IMR-90 (cell line): ENCODE measurements around the gene SIGLEC15. TPM values are rescaled to one million over a fixed set of nuclear protein-coding genes. Genes with fewer than 3 reads are reported as not detected.

Experiments used
- ATAC-seq: fragments of 200-7000 bp; cut with Tn5 transposase; 2 replicates; pipeline ENCODE4 v1.9.1; 2020; ENCODE audit warnings: low read depth, mild to moderate bottlenecking, moderate library complexity
- BruUV-seq: library from RNA; stranded (reverse); fragments of 400-500 nt; replicated peaks from 2 replicates; lab custom pipeline; 2021; lab: Mats Ljungman, UMichigan
- CTCF ChIA-PET: fragments of 300-600 bp; formaldehyde crosslinking; extraction: SDS; loops from one replicate; lab custom pipeline; 2021; ENCODE audit warnings: antibody characterized with exemption; lab: Yijun Ruan, JAX
- POLR2A ChIA-PET: fragments of 300-600 bp; sonication (Branson Sonifier 250); formaldehyde crosslinking; loops from one replicate; lab custom pipeline; 2022; ENCODE audit warnings: antibody characterized with exemption; ENCODE audit not compliant: unreplicated experiment; lab: Charles Lee
- DNase-seq: peaks from one replicate; pipeline ENCODE4 v3.0.0; 2013
- H2AFZ ChIP-seq: replicated peaks from 2 replicates; pipeline ENCODE3; 2013; ENCODE audit warnings: low read length, mild to moderate bottlenecking; ENCODE audit not compliant: poor library complexity
- H2AK5ac ChIP-seq: 2 replicates; pipeline ENCODE4 v1.6.1; 2013; ENCODE audit warnings: low read depth, low read length, inconsistent platforms
- H2AK9ac ChIP-seq: replicated peaks from 2 replicates; pipeline ENCODE3; 2013; ENCODE audit warnings: mild to moderate bottlenecking, low read depth, low read length, moderate library complexity; ENCODE audit not compliant: poor library complexity
- H2BK120ac ChIP-seq: 2 replicates; pipeline ENCODE4 v1.6.1; 2013; ENCODE audit warnings: low read depth, low read length, inconsistent platforms
- H2BK15ac ChIP-seq: 3 replicates; pipeline ENCODE4 v1.6.1; 2013; ENCODE audit warnings: low read depth, low read length, inconsistent platforms
- H2BK20ac ChIP-seq: 2 replicates; pipeline ENCODE4 v1.6.1; 2013; ENCODE audit warnings: low read depth, mild to moderate bottlenecking, inconsistent platforms, low read length, moderate library complexity
- H2BK5ac ChIP-seq: 2 replicates; pipeline ENCODE4 v1.6.1; 2013; ENCODE audit warnings: mild to moderate bottlenecking, low read depth, low read length, inconsistent platforms; ENCODE audit not compliant: poor library complexity, severe bottlenecking
- H3K14ac ChIP-seq: replicated peaks from 2 replicates; pipeline ENCODE4 v1.6.1; 2013; ENCODE audit warnings: low read depth, low read length, inconsistent platforms
- H3K18ac ChIP-seq: 2 replicates; pipeline ENCODE4 v1.6.1; 2013; ENCODE audit warnings: low read depth, low read length, control low read depth
- H3K23ac ChIP-seq: 2 replicates; pipeline ENCODE4 v1.6.1; 2013; ENCODE audit warnings: low read depth, low read length, inconsistent platforms
- H3K27ac ChIP-seq: 2 replicates; pipeline ENCODE4 v1.5.1; 2013; ENCODE audit warnings: mild to moderate bottlenecking, control low read depth, low read length; ENCODE audit not compliant: insufficient read depth
- H3K27me3 ChIP-seq: 2 replicates; pipeline ENCODE4 v1.6.1; 2013; ENCODE audit warnings: low read length; ENCODE audit not compliant: control insufficient read depth, insufficient read depth
- H3K36me3 ChIP-seq: 2 replicates; pipeline ENCODE4 v1.6.1; 2013; ENCODE audit warnings: low read length, mixed read lengths; ENCODE audit not compliant: control insufficient read depth, insufficient read depth
- H3K4ac ChIP-seq: 2 replicates; pipeline ENCODE4 v1.6.1; 2013; ENCODE audit warnings: low read depth, low read length, inconsistent platforms
- H3K4me1 ChIP-seq: 2 replicates; pipeline ENCODE4 v1.6.1; 2013; ENCODE audit warnings: low read length, mixed read lengths; ENCODE audit not compliant: control insufficient read depth, insufficient read depth
- H3K4me2 ChIP-seq: 2 replicates; pipeline ENCODE4 v1.6.1; 2013; ENCODE audit warnings: low read depth, mild to moderate bottlenecking, control low read depth, low read length, moderate library complexity
- H3K4me3 ChIP-seq: 2 replicates; pipeline ENCODE4 v1.5.1; 2013; ENCODE audit warnings: low read depth, mild to moderate bottlenecking, control low read depth, low read length, moderate library complexity; ENCODE audit not compliant: insufficient read depth
- H3K56ac ChIP-seq: 2 replicates; pipeline ENCODE4 v1.6.1; 2013; ENCODE audit warnings: low read length, inconsistent platforms; ENCODE audit not compliant: insufficient read depth; ENCODE audit errors: extremely low read depth
- H3K79me1 ChIP-seq, 2 experiments: 2 replicates each; pipeline ENCODE4 v1.6.1; 2013; ENCODE audit warnings: low read length in 2 of 2, inconsistent platforms in 1 of 2, low read depth in 1 of 2
- H3K9ac ChIP-seq: 2 replicates; pipeline ENCODE4 v1.6.1; 2013; ENCODE audit warnings: low read depth, low read length, control low read depth
- H3K9me1 ChIP-seq: 2 replicates; pipeline ENCODE4 v1.6.1; 2013; ENCODE audit warnings: low read length, inconsistent platforms; ENCODE audit not compliant: insufficient read depth
- H3K9me3 ChIP-seq: 2 replicates; pipeline ENCODE4 v1.6.1; 2013; ENCODE audit warnings: low read length; ENCODE audit not compliant: control insufficient read depth, insufficient read depth
- H4K20me1 ChIP-seq: 2 replicates; pipeline ENCODE4 v1.6.1; 2013; ENCODE audit warnings: low read length, inconsistent platforms; ENCODE audit not compliant: insufficient read depth
- H4K5ac ChIP-seq: 2 replicates; pipeline ENCODE4 v1.6.1; 2013; ENCODE audit warnings: mild to moderate bottlenecking, low read depth, low read length, control low read depth
- H4K8ac ChIP-seq, 2 experiments: 2 replicates each; pipeline ENCODE4 v1.6.1; 2013; ENCODE audit warnings: low read depth in 2 of 2, low read length in 2 of 2, control low read depth in 1 of 2, inconsistent platforms in 1 of 2
- H4K91ac ChIP-seq: 2 replicates; pipeline ENCODE4 v1.6.1; 2013; ENCODE audit warnings: low read depth, low read length, inconsistent platforms; ENCODE audit not compliant: insufficient read depth
- CEBPB ChIP-seq: IDR thresholded peaks from 2 replicates; pipeline ENCODE4 v1.6.1; 2012; ENCODE audit warnings: low read depth, low read length, improper control_type of control experiment
- CHD1 ChIP-seq: IDR thresholded peaks from 2 replicates; pipeline ENCODE4 v1.6.1; 2012; ENCODE audit warnings: low read depth, low read length, improper control_type of control experiment
- FOS ChIP-seq: fragments of 150-350 bp; IDR thresholded peaks from 2 replicates; pipeline ENCODE4 v1.6.1; 2016; ENCODE audit warnings: low read depth, low read length
- MAFK ChIP-seq: IDR thresholded peaks from 2 replicates; pipeline ENCODE4 v1.6.1; 2012; ENCODE audit warnings: low read depth, low read length, improper control_type of control experiment
- MXI1 ChIP-seq: IDR thresholded peaks from 2 replicates; pipeline ENCODE4 v1.6.1; 2012; ENCODE audit warnings: low read depth, mild to moderate bottlenecking, low read length, moderate library complexity, borderline replicate concordance
- NFE2L2 ChIP-seq: fragments of 150-350 bp; IDR thresholded peaks from 2 replicates; pipeline ENCODE4 v1.6.1; 2016; ENCODE audit warnings: low read depth, mild to moderate bottlenecking, low read length
- POLR2A ChIP-seq: IDR thresholded peaks from 2 replicates; pipeline ENCODE4 v1.6.1; 2012; ENCODE audit warnings: mild to moderate bottlenecking, low read depth, low read length
- RAD21 ChIP-seq: IDR thresholded peaks from 2 replicates; pipeline ENCODE4 v1.6.1; 2012; ENCODE audit warnings: low read length, improper control_type of control experiment
- RCOR1 ChIP-seq: IDR thresholded peaks from 2 replicates; pipeline ENCODE4 v1.6.1; 2012; ENCODE audit warnings: mild to moderate bottlenecking, low read length, improper control_type of control experiment; ENCODE audit not compliant: insufficient replicate concordance
- RFX5 ChIP-seq: IDR thresholded peaks from 2 replicates; pipeline ENCODE4 v1.8.0; 2012; ENCODE audit warnings: low read depth, mild to moderate bottlenecking, low read length, moderate library complexity
- SMC3 ChIP-seq: fragments of 150-350 bp; IDR thresholded peaks from 2 replicates; pipeline ENCODE4 v1.6.1; 2016; ENCODE audit warnings: low read depth, mild to moderate bottlenecking, antibody characterized with exemption, low read length, moderate library complexity
- WGBS, 2 experiments: methylation state at CpG; one replicate each; pipeline versions ENCODE4 v1.1.5 to v1.1.7; 2013; ENCODE audit warnings: missing lambda C conversion rate in 2 of 2; ENCODE audit not compliant: insufficient read length in 1 of 2; ENCODE audit errors: extremely low coverage in 2 of 2; 5-methylcytosine and 5-hydroxymethylcytosine counted together
- dilution Hi-C: fragments of 300-500 bp; cut with HindIII; formaldehyde crosslinking; loops from one replicate; pipeline ENCODE4 v1.14.3; 2018; ENCODE audit warnings: low sequenced_read_pairs; ENCODE audit not compliant: unreplicated experiment
- in situ Hi-C: fragments of 300-500 bp; cut with MboI; formaldehyde crosslinking; loops from 3 replicates; pipeline ENCODE4 v1.14.3; 2019; ENCODE audit warnings: low sequenced_read_pairs, inconsistent platforms, mixed read lengths
- intact Hi-C: fragments of 100-400 bp; cut with micrococcal nuclease; formaldehyde crosslinking; loops from 2 replicates; pipeline ENCODE4 v1.10.0; 2022
- polyA plus RNA-seq, 3 experiments: library from polyadenylated mRNA; depleted of rRNA; stranded (reverse); fragments of >200 nt; gene quantifications; 2 replicates each; pipeline ENCODE4 v1.2.3, GENCODE V29; 2012; ENCODE audit warnings: low replicate concordance in 1 of 3
- total RNA-seq: library from RNA; depleted of rRNA; stranded (reverse); fragments of >200 nt; gene quantifications from 2 replicates; pipeline ENCODE4 v1.2.3, GENCODE V29; 2012
- TF ChIP-seq, protein P1 (sequence below): conservative IDR thresholded peaks from 2 replicates; pipeline ENCODE4 v1.5.1; 2012; ENCODE audit warnings: mild to moderate bottlenecking, low read depth, low read length, improper control_type of control experiment
- TF ChIP-seq, protein P2 (sequence below): fragments of 150-350 bp; IDR thresholded peaks from 2 replicates; pipeline ENCODE4 v1.6.1; 2016; ENCODE audit warnings: low read depth, mild to moderate bottlenecking, low read length, moderate library complexity, borderline replicate concordance
- TF ChIP-seq, protein P3 (sequence below): fragments of 150-350 bp; IDR thresholded peaks from 2 replicates; pipeline ENCODE4 v1.6.1; 2017; ENCODE audit warnings: mild to moderate bottlenecking, antibody characterized with exemption, low read length, low read depth

Gene SIGLEC15
- total and polyA plus RNA-seq, 2 of the 4 experiments (the other 2 are of a cell fraction), result 1.1 to 1.8 TPM

DNA sequence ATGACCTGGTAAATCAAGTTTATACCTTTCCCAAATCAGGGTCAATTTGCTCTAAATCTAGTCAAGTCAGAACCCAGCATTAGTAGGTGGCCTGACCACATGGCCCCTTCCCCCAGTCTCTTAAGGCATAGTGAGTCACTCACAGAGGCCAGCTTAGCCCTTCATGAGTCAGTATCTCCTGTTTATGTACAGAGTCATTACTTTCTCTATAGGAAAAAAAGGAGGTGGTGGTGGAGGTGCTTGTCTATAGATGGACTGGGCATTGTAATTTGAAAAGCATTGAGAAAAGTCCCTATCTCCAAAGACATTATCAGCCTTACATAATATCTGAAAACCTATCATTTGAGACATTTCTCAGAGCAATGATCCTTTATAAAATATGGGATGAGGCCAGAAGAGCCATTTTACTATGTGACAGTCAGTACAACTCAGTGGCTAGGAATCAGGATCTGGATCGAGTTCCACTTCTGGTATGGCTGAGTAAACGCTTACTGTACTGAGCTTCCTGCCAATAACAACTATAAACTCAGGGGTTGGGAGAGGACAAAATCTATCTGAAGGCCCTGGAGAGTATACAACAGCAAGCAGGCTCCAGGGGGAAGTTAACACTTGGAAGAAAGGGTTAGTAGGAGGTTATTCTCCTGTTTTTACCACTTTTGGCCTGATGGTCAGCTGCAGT lies 22.5 kb upstream of the SIGLEC15 start:
- in situ Hi-C loops (no loop called here), intact Hi-C loops (no loop called here), dilution Hi-C loops (no loop called here)
- Histone ChIP-seq H2BK20ac (peak overlapping the region; percentile 100), H3K79me1 (peaks cover 0 to 24% of the 10 kb centered on the region in 2 experiments; a peak in 2 of 4 replicates), H3K27ac (peak overlapping the region; percentile 100), H3K23ac (peak overlapping the region; percentile 100), H2AK5ac (peak overlapping the region; percentile 100), H3K14ac (peak overlapping the region; percentile 100), H3K4ac (peak overlapping the region; percentile 98), H2AFZ (peak overlapping the region; percentile 25), H3K4me2 (peak overlapping the region; percentile 67), H4K91ac (peak overlapping the region; percentile 100), H3K9ac (peak overlapping the region; percentile 98), H4K8ac (peak overlapping the region; percentile 97 to 99), H3K4me1 (peaks cover 24% of the 10 kb centered on the region), H3K56ac (peak overlapping the region; percentile 100), H2AK9ac (peak overlapping the region; percentile 99), H2BK15ac (peak overlapping the region; percentile 100), H3K27me3 (no peaks in the 10 kb centered on the region), H2BK120ac (peak overlapping the region; percentile 99), H4K5ac (peak overlapping the region; percentile 100), H4K20me1 (no peaks in the 10 kb centered on the region), H3K9me3 (peaks cover 10% of the 10 kb centered on the region; the same call in 1 of the 2 replicates), H3K18ac (peak overlapping the region; percentile 100), H3K36me3 (no peaks in the 10 kb centered on the region), H3K4me3 (no peak overlapping the region), H3K9me1 (peaks cover 12% of the 10 kb centered on the region), H2BK5ac (peak overlapping the region; percentile 100)
- ATAC-seq, result peak; percentile 92
- peak; percentile 99 for DNase-seq
- no TSS peak for BruUV-seq
- ChIA-PET POLR2A (interaction anchor here (0.9 to 1.4 kb wide), 4 partner anchors 31 to 81 kb away, joined by 3 to 5 read pairs (median 4); no protein-coding TSS in a partner anchor), CTCF (interaction anchor here (1.2 to 1.9 kb wide), 2 partner anchors 37 to 61 kb away, joined by 3 to 6 read pairs; no protein-coding TSS in a partner anchor)
- WGBS, 2 experiments, result no CpG with 5 or more reads among the region's 2 CpGs
- peak; percentile 58 for TF ChIP-seq POLR2A
- TF ChIP-seq, protein P1, sequence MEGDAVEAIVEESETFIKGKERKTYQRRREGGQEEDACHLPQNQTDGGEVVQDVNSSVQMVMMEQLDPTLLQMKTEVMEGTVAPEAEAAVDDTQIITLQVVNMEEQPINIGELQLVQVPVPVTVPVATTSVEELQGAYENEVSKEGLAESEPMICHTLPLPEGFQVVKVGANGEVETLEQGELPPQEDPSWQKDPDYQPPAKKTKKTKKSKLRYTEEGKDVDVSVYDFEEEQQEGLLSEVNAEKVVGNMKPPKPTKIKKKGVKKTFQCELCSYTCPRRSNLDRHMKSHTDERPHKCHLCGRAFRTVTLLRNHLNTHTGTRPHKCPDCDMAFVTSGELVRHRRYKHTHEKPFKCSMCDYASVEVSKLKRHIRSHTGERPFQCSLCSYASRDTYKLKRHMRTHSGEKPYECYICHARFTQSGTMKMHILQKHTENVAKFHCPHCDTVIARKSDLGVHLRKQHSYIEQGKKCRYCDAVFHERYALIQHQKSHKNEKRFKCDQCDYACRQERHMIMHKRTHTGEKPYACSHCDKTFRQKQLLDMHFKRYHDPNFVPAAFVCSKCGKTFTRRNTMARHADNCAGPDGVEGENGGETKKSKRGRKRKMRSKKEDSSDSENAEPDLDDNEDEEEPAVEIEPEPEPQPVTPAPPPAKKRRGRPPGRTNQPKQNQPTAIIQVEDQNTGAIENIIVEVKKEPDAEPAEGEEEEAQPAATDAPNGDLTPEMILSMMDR, result no peak
- no peak for TF ChIP-seq RCOR1
- TF ChIP-seq CEBPB, result no peak
- TF ChIP-seq MXI1, result no peak
- peak; percentile 41 for TF ChIP-seq RAD21
- TF ChIP-seq MAFK, result peak; percentile 34; the same call in 1 of the 2 replicates
- TF ChIP-seq SMC3, result peak; percentile 7; the same call in 1 of the 2 replicates
- TF ChIP-seq RFX5, result no peak
- TF ChIP-seq NFE2L2, result peak; percentile 38; the same call in 1 of the 2 replicates
- peak; percentile 99 for TF ChIP-seq FOS
- TF ChIP-seq CHD1, result 0 out of 2 replicates have a peak, but pooled peaks have one; percentile 76
- TF ChIP-seq, protein P2, sequence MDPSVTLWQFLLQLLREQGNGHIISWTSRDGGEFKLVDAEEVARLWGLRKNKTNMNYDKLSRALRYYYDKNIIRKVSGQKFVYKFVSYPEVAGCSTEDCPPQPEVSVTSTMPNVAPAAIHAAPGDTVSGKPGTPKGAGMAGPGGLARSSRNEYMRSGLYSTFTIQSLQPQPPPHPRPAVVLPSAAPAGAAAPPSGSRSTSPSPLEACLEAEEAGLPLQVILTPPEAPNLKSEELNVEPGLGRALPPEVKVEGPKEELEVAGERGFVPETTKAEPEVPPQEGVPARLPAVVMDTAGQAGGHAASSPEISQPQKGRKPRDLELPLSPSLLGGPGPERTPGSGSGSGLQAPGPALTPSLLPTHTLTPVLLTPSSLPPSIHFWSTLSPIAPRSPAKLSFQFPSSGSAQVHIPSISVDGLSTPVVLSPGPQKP, result no peak
- TF ChIP-seq, protein P3, sequence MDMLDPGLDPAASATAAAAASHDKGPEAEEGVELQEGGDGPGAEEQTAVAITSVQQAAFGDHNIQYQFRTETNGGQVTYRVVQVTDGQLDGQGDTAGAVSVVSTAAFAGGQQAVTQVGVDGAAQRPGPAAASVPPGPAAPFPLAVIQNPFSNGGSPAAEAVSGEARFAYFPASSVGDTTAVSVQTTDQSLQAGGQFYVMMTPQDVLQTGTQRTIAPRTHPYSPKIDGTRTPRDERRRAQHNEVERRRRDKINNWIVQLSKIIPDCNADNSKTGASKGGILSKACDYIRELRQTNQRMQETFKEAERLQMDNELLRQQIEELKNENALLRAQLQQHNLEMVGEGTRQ, result peak; percentile 67
